GM18519 (cell line): Measurements from ENCODE around the gene XPA.
"Not testable (repeated sequence)": the region's sequence is repeated elsewhere in the genome, so short reads cannot be mapped to it uniquely, and the experiment has no call there.

Experiments
- ATAC-seq: cut with Tn5 transposase; IDR thresholded peaks from one replicate; pipeline ENCODE4 v1.9.1; 2021; ENCODE audit warnings: mild to moderate bottlenecking, moderate library complexity; ENCODE audit not compliant: unreplicated experiment, low FRiP score

Gene XPA

GRCh38 chr9:97704345-97704677 is 7.2 kb upstream of the XPA start:
- no peak for ATAC-seq

GRCh38 chr9:97703437-97704344 is 6.6 kb upstream of the XPA start:
- ATAC-seq: no peak

GRCh38 chr9:97699824-97700223 is 2.7 kb upstream of the XPA start:
- ATAC-seq: not testable (repeated sequence)

GRCh38 chr9:97699281-97699680 is 2.1 kb upstream of the XPA start:
- not testable (repeated sequence) for ATAC-seq

GRCh38 chr9:97698865-97699264 is 1.7 kb upstream of the XPA start:
- no peak for ATAC-seq

GRCh38 chr9:97697837-97698236 is 697 bp upstream of the XPA start:
- ATAC-seq: no peak

- no peak for ATAC-seq
These were observed 941 bp downstream of the XPA start for GRCh38 chr9:97695995-97696802.

GRCh38 chr9:97695390-97695789 is 1.8 kb downstream of the XPA start:
- no peak for ATAC-seq

GRCh38 chr9:97694769-97695168 is 2.4 kb downstream of the XPA start:
- no peak for ATAC-seq

GRCh38 chr9:97689401-97690180 is 7.5 kb downstream of the XPA start:
- no peak for ATAC-seq

GRCh38 chr9:97688654-97689053 is 8.5 kb downstream of the XPA start:
- no peak for ATAC-seq

GRCh38 chr9:97682242-97682641 is 14.9 kb downstream of the XPA start:
- ATAC-seq: no peak

GRCh38 chr9:97675655-97676054 is 21.5 kb downstream of the XPA start:
- no peak for ATAC-seq

- ATAC-seq: no peak
These were observed 23.2 kb downstream of the XPA start for GRCh38 chr9:97673922-97674321.

- ATAC-seq: no peak
These were observed 24.7 kb downstream of the XPA start for GRCh38 chr9:97672403-97672802.

- no peak for ATAC-seq
These were observed 26.6 kb downstream of the XPA start for GRCh38 chr9:97670586-97670985.

GRCh38 chr9:97668485-97668884 is 28.7 kb downstream of the XPA start:
- no peak for ATAC-seq

- ATAC-seq: no peak
These were observed 30.0 kb downstream of the XPA start for GRCh38 chr9:97666907-97667686.

- no peak for ATAC-seq
These were observed 31.4 kb downstream of the XPA start for GRCh38 chr9:97665742-97666141.

GRCh38 chr9:97660847-97661246 is 36.3 kb downstream of the XPA start:
- no peak for ATAC-seq
